GM23338 (cell line): Measurements from ENCODE around the gene BAG2. TPM values are rescaled to one million over a fixed set of nuclear protein-coding genes. Genes with fewer than 3 reads are reported as not detected.
A peak's percentile ranks its signal among the peaks of the same experiment; 100 is the strongest.

Experiments
- ATAC-seq: fragments of 200-7000 bp; cut with Tn5 transposase; 3 replicates; pipeline ENCODE4 v1.9.1; 2020
- DNase-seq: peaks from one replicate; pipeline ENCODE4 v3.0.0-alpha.2; 2015; ENCODE audit warnings: low spot score
- H2AFZ ChIP-seq: fragments of 200-600 bp; sonication (generic); 2 replicates; pipeline ENCODE4 v1.8.0; 2016; ENCODE audit warnings: antibody characterized with exemption, mild to moderate bottlenecking, moderate library complexity
- H3F3A ChIP-seq: fragments of 200-600 bp; sonication (generic); replicated peaks from 2 replicates; pipeline ENCODE4 v1.8.0; 2017; ENCODE audit warnings: antibody characterized with exemption, mixed run types, low read depth
- H3K27ac ChIP-seq: fragments of 200-600 bp; sonication (generic); 2 replicates; pipeline ENCODE4 v1.6.1; 2016; ENCODE audit warnings: low read depth
- H3K27me3 ChIP-seq: fragments of 200-600 bp; sonication (generic); 2 replicates; pipeline ENCODE4 v1.8.0; 2016; ENCODE audit warnings: mild to moderate bottlenecking, mixed run types, moderate library complexity; ENCODE audit not compliant: insufficient read depth
- H3K36me3 ChIP-seq: fragments of 200-600 bp; sonication (generic); 2 replicates; pipeline ENCODE4 v1.8.0; 2016; ENCODE audit warnings: mild to moderate bottlenecking; ENCODE audit not compliant: insufficient read depth
- H3K4me1 ChIP-seq: fragments of 200-600 bp; sonication (generic); 2 replicates; pipeline ENCODE4 v1.8.0; 2016; ENCODE audit warnings: mild to moderate bottlenecking, moderate library complexity; ENCODE audit not compliant: insufficient read depth
- H3K4me2 ChIP-seq: fragments of 200-600 bp; sonication (generic); 2 replicates; pipeline ENCODE4 v1.7.1; 2017; ENCODE audit warnings: mixed run types
- H3K4me3 ChIP-seq: fragments of 200-600 bp; sonication (generic); 2 replicates; pipeline ENCODE4 v1.6.1; 2016; ENCODE audit warnings: mixed run types
- H3K79me2 ChIP-seq: fragments of 200-600 bp; sonication (generic); replicated peaks from 2 replicates; pipeline ENCODE4 v1.8.0; 2017; ENCODE audit warnings: mild to moderate bottlenecking; ENCODE audit not compliant: insufficient read depth
- H3K9me2 ChIP-seq: fragments of 200-600 bp; sonication (generic); 2 replicates; pipeline ENCODE4 v1.8.0; 2017; ENCODE audit not compliant: insufficient read depth
- H4K20me1 ChIP-seq: fragments of 200-600 bp; sonication (generic); replicated peaks from 2 replicates; pipeline ENCODE4 v1.8.0; 2017; ENCODE audit warnings: mild to moderate bottlenecking; ENCODE audit not compliant: insufficient read depth
- H3K27ac Mint-ChIP-seq: 2 replicates; pipeline ENCODE4 v1.8.0; 2020; ENCODE audit warnings: inconsistent platforms, mild to moderate bottlenecking, moderate library complexity, mixed read lengths
- H3K27me3 Mint-ChIP-seq: 3 replicates; pipeline ENCODE4 v1.8.0; 2022; ENCODE audit warnings: low read depth, mild to moderate bottlenecking, moderate library complexity, mixed read lengths, inconsistent platforms; ENCODE audit not compliant: insufficient read depth, poor library complexity
- H3K36me3 Mint-ChIP-seq: 3 replicates; pipeline ENCODE4 v1.8.0; 2021; ENCODE audit warnings: low read depth, mild to moderate bottlenecking, inconsistent platforms, moderate library complexity, mixed read lengths
- H3K4me1 Mint-ChIP-seq: 3 replicates; pipeline ENCODE4 v1.8.0; 2020; ENCODE audit warnings: mild to moderate bottlenecking, inconsistent platforms, mixed read lengths
- H3K4me3 Mint-ChIP-seq: 3 replicates; pipeline ENCODE4 v1.8.0; 2021; ENCODE audit warnings: moderate library complexity, mild to moderate bottlenecking, inconsistent platforms, mixed read lengths
- H3K9me3 Mint-ChIP-seq: 3 replicates; pipeline ENCODE4 v1.8.0; 2020; ENCODE audit warnings: moderate library complexity, mild to moderate bottlenecking, inconsistent platforms, mixed read lengths
- JUNB ChIP-seq: IDR thresholded peaks from one replicate; pipeline ENCODE4 v1.6.1; 2016; ENCODE audit warnings: antibody characterized with exemption; ENCODE audit not compliant: unreplicated experiment
- NANOG ChIP-seq: IDR thresholded peaks from 2 replicates; pipeline ENCODE4 v1.6.1; 2016; ENCODE audit warnings: antibody characterized with exemption, borderline replicate concordance
- STAT1 ChIP-seq: IDR thresholded peaks from one replicate; pipeline ENCODE4 v1.6.1; 2016; ENCODE audit warnings: antibody characterized with exemption; ENCODE audit not compliant: unreplicated experiment
- polyA plus RNA-seq: library from polyadenylated mRNA; unstranded; fragments of >200 nt; fragmentation: Nextera tagmentation; extraction: Ambion mirVana; gene quantifications from 2 replicates; pipeline ENCODE4 v1.2.1, GENCODE V29; 2016
- total RNA-seq: library from RNA; depleted of rRNA; stranded (reverse); fragments of >200 nt; shearing (Covaris generic); gene quantifications from 2 replicates; pipeline ENCODE4 v1.2.3, GENCODE V29; 2014
- TF ChIP-seq, protein P1 (sequence below): IDR thresholded peaks from one replicate; pipeline ENCODE4 v1.6.1; 2018; ENCODE audit warnings: antibody characterized with exemption; ENCODE audit not compliant: unreplicated experiment
- TF ChIP-seq, protein P2 (sequence below), 2 experiments: fragments of 200-600 bp in 1 of 2; sonication (generic) in 1 of 2; conservative IDR thresholded peaks; 2 replicates each; pipeline versions ENCODE4 v1.5.1 to v1.6.1; 2016 to 2017; ENCODE audit warnings: antibody characterized with exemption in 2 of 2, low read depth in 2 of 2, mild to moderate bottlenecking in 2 of 2, moderate library complexity in 1 of 2

Gene BAG2
- total and polyA plus RNA-seq, 2 experiments from 2014 or later = 8.5 to 9.5 TPM

DNA sequence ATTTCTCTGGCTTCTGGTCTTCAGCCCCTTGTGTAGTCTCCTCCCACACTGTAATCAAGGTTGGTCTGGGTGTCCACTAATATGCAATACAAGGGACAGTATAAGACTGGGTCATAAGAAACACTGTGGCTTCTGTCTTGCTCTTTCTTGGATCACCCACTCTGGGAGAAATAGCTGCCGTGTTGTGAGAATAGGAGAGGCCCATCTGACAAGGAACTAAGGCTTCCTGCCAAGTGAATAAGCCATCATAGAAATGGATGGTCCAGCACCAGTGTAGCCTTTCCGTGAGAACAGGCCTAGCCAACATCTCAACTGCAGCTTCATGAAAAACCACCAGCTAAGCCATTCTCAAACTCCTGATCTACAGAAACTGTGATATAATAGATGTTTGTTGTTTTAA lies 23.3 kb downstream of the BAG2 start (continued):
- TF ChIP-seq JUNB (no peak), NANOG (no peak)
- TF ChIP-seq, protein P1, sequence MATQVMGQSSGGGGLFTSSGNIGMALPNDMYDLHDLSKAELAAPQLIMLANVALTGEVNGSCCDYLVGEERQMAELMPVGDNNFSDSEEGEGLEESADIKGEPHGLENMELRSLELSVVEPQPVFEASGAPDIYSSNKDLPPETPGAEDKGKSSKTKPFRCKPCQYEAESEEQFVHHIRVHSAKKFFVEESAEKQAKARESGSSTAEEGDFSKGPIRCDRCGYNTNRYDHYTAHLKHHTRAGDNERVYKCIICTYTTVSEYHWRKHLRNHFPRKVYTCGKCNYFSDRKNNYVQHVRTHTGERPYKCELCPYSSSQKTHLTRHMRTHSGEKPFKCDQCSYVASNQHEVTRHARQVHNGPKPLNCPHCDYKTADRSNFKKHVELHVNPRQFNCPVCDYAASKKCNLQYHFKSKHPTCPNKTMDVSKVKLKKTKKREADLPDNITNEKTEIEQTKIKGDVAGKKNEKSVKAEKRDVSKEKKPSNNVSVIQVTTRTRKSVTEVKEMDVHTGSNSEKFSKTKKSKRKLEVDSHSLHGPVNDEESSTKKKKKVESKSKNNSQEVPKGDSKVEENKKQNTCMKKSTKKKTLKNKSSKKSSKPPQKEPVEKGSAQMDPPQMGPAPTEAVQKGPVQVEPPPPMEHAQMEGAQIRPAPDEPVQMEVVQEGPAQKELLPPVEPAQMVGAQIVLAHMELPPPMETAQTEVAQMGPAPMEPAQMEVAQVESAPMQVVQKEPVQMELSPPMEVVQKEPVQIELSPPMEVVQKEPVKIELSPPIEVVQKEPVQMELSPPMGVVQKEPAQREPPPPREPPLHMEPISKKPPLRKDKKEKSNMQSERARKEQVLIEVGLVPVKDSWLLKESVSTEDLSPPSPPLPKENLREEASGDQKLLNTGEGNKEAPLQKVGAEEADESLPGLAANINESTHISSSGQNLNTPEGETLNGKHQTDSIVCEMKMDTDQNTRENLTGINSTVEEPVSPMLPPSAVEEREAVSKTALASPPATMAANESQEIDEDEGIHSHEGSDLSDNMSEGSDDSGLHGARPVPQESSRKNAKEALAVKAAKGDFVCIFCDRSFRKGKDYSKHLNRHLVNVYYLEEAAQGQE = no peak
- TF ChIP-seq, protein P2, sequence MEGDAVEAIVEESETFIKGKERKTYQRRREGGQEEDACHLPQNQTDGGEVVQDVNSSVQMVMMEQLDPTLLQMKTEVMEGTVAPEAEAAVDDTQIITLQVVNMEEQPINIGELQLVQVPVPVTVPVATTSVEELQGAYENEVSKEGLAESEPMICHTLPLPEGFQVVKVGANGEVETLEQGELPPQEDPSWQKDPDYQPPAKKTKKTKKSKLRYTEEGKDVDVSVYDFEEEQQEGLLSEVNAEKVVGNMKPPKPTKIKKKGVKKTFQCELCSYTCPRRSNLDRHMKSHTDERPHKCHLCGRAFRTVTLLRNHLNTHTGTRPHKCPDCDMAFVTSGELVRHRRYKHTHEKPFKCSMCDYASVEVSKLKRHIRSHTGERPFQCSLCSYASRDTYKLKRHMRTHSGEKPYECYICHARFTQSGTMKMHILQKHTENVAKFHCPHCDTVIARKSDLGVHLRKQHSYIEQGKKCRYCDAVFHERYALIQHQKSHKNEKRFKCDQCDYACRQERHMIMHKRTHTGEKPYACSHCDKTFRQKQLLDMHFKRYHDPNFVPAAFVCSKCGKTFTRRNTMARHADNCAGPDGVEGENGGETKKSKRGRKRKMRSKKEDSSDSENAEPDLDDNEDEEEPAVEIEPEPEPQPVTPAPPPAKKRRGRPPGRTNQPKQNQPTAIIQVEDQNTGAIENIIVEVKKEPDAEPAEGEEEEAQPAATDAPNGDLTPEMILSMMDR (conservative IDR thresholded peaks at IDR 0.05; ENCODE audit: low read depth in 2 of 2) = no peak

DNA sequence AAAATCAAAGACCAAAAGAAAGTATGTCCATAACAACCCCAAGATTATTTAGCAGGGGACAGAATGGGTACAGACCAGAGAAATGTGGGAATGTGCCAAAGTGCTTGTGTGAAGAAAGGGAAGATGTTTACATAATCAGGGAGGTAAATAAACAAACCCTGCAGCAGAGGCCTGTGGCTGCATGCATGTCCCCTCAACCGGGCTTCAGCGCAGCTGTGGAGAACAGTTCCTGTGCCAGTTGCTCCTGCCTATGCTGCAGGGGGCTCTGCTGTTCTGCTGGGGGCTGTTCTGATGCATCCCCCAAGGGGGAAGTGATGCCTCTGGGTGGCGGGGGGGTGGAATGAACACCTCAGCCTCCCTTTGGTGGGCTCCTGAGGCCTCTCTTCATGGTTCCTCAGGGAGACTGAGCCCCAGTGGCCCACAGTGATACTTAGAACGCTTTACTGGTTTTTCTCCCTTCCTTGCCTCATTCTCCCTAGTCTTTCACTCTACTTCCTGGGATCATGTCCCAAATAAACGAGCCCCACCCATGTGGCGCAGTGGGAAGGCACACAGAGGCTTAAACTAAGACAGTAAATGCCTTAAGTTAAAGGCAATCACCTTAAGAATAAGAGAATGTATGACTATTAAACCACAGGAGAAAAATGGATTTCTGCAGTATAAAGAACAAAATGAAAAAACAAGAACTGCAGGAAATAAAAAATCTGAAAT lies 27.0 kb downstream of the BAG2 start:
- H3K4me2 ChIP-seq = no peak overlapping the region
- H3K27ac Mint-ChIP-seq = peak overlapping the region; percentile 54; the same call in 1 of the 2 replicates
- ATAC-seq (peak; percentile 94), DNase-seq (peak; percentile 67)
- H4K20me1 ChIP-seq = no peaks in the 10 kb centered on the region; the same call in 1 of the 2 replicates
- H3K9me3 Mint-ChIP-seq = no peaks in the 10 kb centered on the region
- H3K27me3 ChIP-seq = no peaks in the 10 kb centered on the region
- TF ChIP-seq, protein P2 (conservative IDR thresholded peaks at IDR 0.05; ENCODE audit: low read depth in 2 of 2) = peak in 1 of 2 experiments; percentile 46; a peak in 3 of 4 replicates
- no peak for TF ChIP-seq STAT1
- no peaks in the 10 kb centered on the region for H3K9me2 ChIP-seq
- H3F3A ChIP-seq = no peaks in the 10 kb centered on the region
- H3K27ac ChIP-seq = no peak overlapping the region
- peaks cover 11% of the 10 kb centered on the region for H3K4me1 Mint-ChIP-seq
- no peak overlapping the region for H2AFZ ChIP-seq
- no peaks in the 10 kb centered on the region for H3K36me3 ChIP-seq
- no peaks in the 10 kb centered on the region; the same call in 2 of the 3 replicates for H3K36me3 Mint-ChIP-seq
- no peaks in the 10 kb centered on the region for H3K27me3 Mint-ChIP-seq
- H3K4me3 Mint-ChIP-seq = no peak overlapping the region
- H3K4me1 ChIP-seq = 0 out of 2 replicates have a peak, but pooled peaks cover 3% of the 10 kb centered on the region
- H3K4me3 ChIP-seq = no peak overlapping the region
- H3K79me2 ChIP-seq = peaks cover 10% of the 10 kb centered on the region; the same call in 1 of the 2 replicates
